Astrocyte of the spinal cord (primary cell): ENCODE results near the gene MAPK8IP3.
A peak's percentile ranks its signal among the peaks of the same experiment; 100 is the strongest.

Experiments
- DNase-seq: peaks from one replicate; pipeline ENCODE4 v3.0.0; 2011; ENCODE audit warnings: low read depth, low spot score
- H3K4me3 ChIP-seq: 2 replicates; pipeline ENCODE4 v1.5.1; 2011; ENCODE audit warnings: low read depth, mild to moderate bottlenecking, low read length, moderate library complexity
- CTCF ChIP-seq: IDR thresholded peaks from 2 replicates; pipeline ENCODE4 v1.5.1; 2012; ENCODE audit warnings: low read depth, mild to moderate bottlenecking, low read length, inconsistent platforms
- in situ Hi-C: cut with HindIII; loops from 2 replicates; pipeline ENCODE4 v1.10.0; 2017; ENCODE audit warnings: low sequenced_read_pairs

The MAPK8IP3 gene

GRCh38 chr16:1743376-1744337, 37.7 kb downstream of the MAPK8IP3 start:
- TF ChIP-seq CTCF: no peak
- in situ Hi-C loops: no loop called here
- no peak overlapping the region for H3K4me3 ChIP-seq
- no peak for DNase-seq

- H3K4me3 ChIP-seq: no peak overlapping the region
- no peak for TF ChIP-seq CTCF
- DNase-seq: no peak
- in situ Hi-C loops: no loop called here
These were observed 38.4 kb downstream of the MAPK8IP3 start for GRCh38 chr16:1744338-1744840.

GRCh38 chr16:1745181-1745899, 39.3 kb downstream of the MAPK8IP3 start:
- no peak for TF ChIP-seq CTCF
- peak overlapping the region; percentile 20 for H3K4me3 ChIP-seq

GRCh38 chr16:1745900-1746692, 40.1 kb downstream of the MAPK8IP3 start:
- DNase-seq: peak; percentile 92
- in situ Hi-C loops: no loop called here
- peak overlapping the region; percentile 20 for H3K4me3 ChIP-seq
- no peak for TF ChIP-seq CTCF

More at GRCh38 chr16:1745181-1745899, 39.3 kb downstream of the MAPK8IP3 start:
- DNase-seq: peak; percentile 77
- in situ Hi-C loops: no loop called here

- no peak for DNase-seq
- TF ChIP-seq CTCF: no peak
- H3K4me3 ChIP-seq: no peak overlapping the region
- in situ Hi-C loops: no loop called here
These were observed 40.7 kb downstream of the MAPK8IP3 start for GRCh38 chr16:1746693-1747195.

GRCh38 chr16:1747934-1748333, 41.9 kb downstream of the MAPK8IP3 start:
- in situ Hi-C loops: no loop called here
- TF ChIP-seq CTCF: no peak
- no peak for DNase-seq
- no peak overlapping the region for H3K4me3 ChIP-seq
